Activated T-helper 9 cell treated with anti-CD3 and anti-CD28 coated beads, Interleukin-2, amount 50 U/mL, for 16 hours (primary cell): Measurements from ENCODE around the gene GNAI3.
A peak's percentile ranks its signal among the peaks of the same experiment; 100 is the strongest.

Source experiments
- DNase-seq: peaks from one replicate; pipeline ENCODE4 v3.0.0-alpha.2; 2020; ENCODE audit warnings: low read depth

The GNAI3 gene

GRCh38 chr1:109598655-109599054 is 50.2 kb downstream of the GNAI3 start:
- no peak for DNase-seq

- no peak for DNase-seq
Measured at GRCh38 chr1:109603229-109603628, 54.8 kb downstream of the GNAI3 start.

- no peak for DNase-seq
Measured at GRCh38 chr1:109605381-109605780, 57.0 kb downstream of the GNAI3 start.

- no peak for DNase-seq
Measured at GRCh38 chr1:109609881-109610280, 61.5 kb downstream of the GNAI3 start.

- no peak for DNase-seq
Measured at GRCh38 chr1:109610609-109611307, 62.3 kb downstream of the GNAI3 start.

GRCh38 chr1:109611308-109611990 is 63.0 kb downstream of the GNAI3 start:
- no peak for DNase-seq

GRCh38 chr1:109613361-109614147 is 65.1 kb downstream of the GNAI3 start:
- DNase-seq, result no peak

- no peak for DNase-seq
Measured at GRCh38 chr1:109615879-109616278, 67.5 kb downstream of the GNAI3 start.

GRCh38 chr1:109616391-109616790 is 68.0 kb downstream of the GNAI3 start:
- DNase-seq, result no peak

- DNase-seq, result no peak
Measured at GRCh38 chr1:109617291-109617801, 68.9 kb downstream of the GNAI3 start.

- DNase-seq, result no peak
Measured at GRCh38 chr1:109618661-109619575, 70.5 kb downstream of the GNAI3 start.

- peak; percentile 65 for DNase-seq
Measured at GRCh38 chr1:109619576-109620400, 71.4 kb downstream of the GNAI3 start, which contains the start of the genes AMPD2 and GNAT2. Gene AMPD2, plus strand, starts transcription at chr1:109619837. Its CDS starts 1,339 bp downstream, at chr1:109621176. Gene GNAT2, minus strand, starts transcription at chr1:109619616. Its CDS starts 6,746 bp downstream, at chr1:109612870.

- no peak for DNase-seq
Measured at GRCh38 chr1:109620401-109620791, 72.0 kb downstream of the GNAI3 start.

- peak; percentile 96 for DNase-seq
Measured at GRCh38 chr1:109620841-109621286, 72.4 kb downstream of the GNAI3 start.

GRCh38 chr1:109621379-109622136 is 73.1 kb downstream of the GNAI3 start:
- no peak for DNase-seq

GRCh38 chr1:109622137-109622892 is 73.9 kb downstream of the GNAI3 start:
- DNase-seq, result no peak

- no peak for DNase-seq
Measured at GRCh38 chr1:109622895-109623294, 74.5 kb downstream of the GNAI3 start.

- DNase-seq, result no peak
Measured at GRCh38 chr1:109623601-109624161, 75.3 kb downstream of the GNAI3 start.
